ENCODE measurements around the gene HINT3. TPM values are rescaled to one million over a fixed set of nuclear protein-coding genes. Genes with fewer than 3 reads are reported as not detected.

Gene HINT3
- total RNA-seq, 1 donor = 23.3 TPM

GRCh38 chr6:125985979-125986300, 29.4 kb downstream of the HINT3 start:
- DNase-seq (ENCODE audit: low read depth) = no peak
- peak overlapping the region; percentile 99 for H3K4me3 ChIP-seq (ENCODE audit: low read depth, low read length)
- TF ChIP-seq CTCF (IDR thresholded peaks at IDR 0.05; ENCODE audit: insufficient read depth, low read depth, low read length) = no peak

GRCh38 chr6:125986301-125987025, 29.9 kb downstream of the HINT3 start, which contains the start of gene TRMT11:
Gene TRMT11 (plus strand): TSS chr6:125986540. CDS start chr6:125986551, 11 bp downstream.
- peak; percentile 83 for DNase-seq (ENCODE audit: low read depth)
- TF ChIP-seq CTCF (IDR thresholded peaks at IDR 0.05; ENCODE audit: insufficient read depth, low read depth, low read length) = no peak
- H3K4me3 ChIP-seq (ENCODE audit: low read depth, low read length) = peak within 1 kb of the TSS; percentile 99

- no peak for TF ChIP-seq CTCF (IDR thresholded peaks at IDR 0.05; ENCODE audit: insufficient read depth, low read depth, low read length)
- DNase-seq (ENCODE audit: low read depth) = peak; percentile 23
- peak overlapping the region; percentile 99 for H3K4me3 ChIP-seq (ENCODE audit: low read depth, low read length)
Measured at GRCh38 chr6:125987026-125987617, 30.6 kb downstream of the HINT3 start.

- no peak for DNase-seq (ENCODE audit: low read depth)
- TF ChIP-seq CTCF (IDR thresholded peaks at IDR 0.05; ENCODE audit: insufficient read depth, low read depth, low read length) = no peak
Measured at GRCh38 chr6:125988280-125988679, 31.7 kb downstream of the HINT3 start.

GRCh38 chr6:125989631-125990030, 33.1 kb downstream of the HINT3 start:
- TF ChIP-seq CTCF (IDR thresholded peaks at IDR 0.05; ENCODE audit: insufficient read depth, low read depth, low read length) = no peak
- DNase-seq (ENCODE audit: low read depth) = no peak
- H3K4me3 ChIP-seq (ENCODE audit: low read depth, low read length) = no peak overlapping the region

More at GRCh38 chr6:125988280-125988679, 31.7 kb downstream of the HINT3 start:
- no peak overlapping the region for H3K4me3 ChIP-seq (ENCODE audit: low read depth, low read length)

- no peak for TF ChIP-seq CTCF (IDR thresholded peaks at IDR 0.05; ENCODE audit: insufficient read depth, low read depth, low read length)
- no peak overlapping the region for H3K4me3 ChIP-seq (ENCODE audit: low read depth, low read length)
- DNase-seq (ENCODE audit: low read depth) = no peak
Measured at GRCh38 chr6:125991653-125992052, 35.1 kb downstream of the HINT3 start.
